GM13976 (cell line): ENCODE results near the gene PSMG4.

Experiments used
- DNase-seq: peaks from one replicate; pipeline ENCODE4 v3.0.0; 2012; ENCODE audit warnings: low spot score
- CTCF ChIP-seq: IDR thresholded peaks from 2 replicates; pipeline ENCODE4 v1.5.1; 2012; ENCODE audit warnings: borderline replicate concordance, mild to moderate bottlenecking; ENCODE audit not compliant: insufficient read depth; ENCODE audit errors: extremely low read depth, missing control alignments, control extremely low read depth
- in situ Hi-C: fragments of 300-500 bp; cut with MboI; formaldehyde crosslinking; loops from one replicate; pipeline ENCODE4 v1.12.0; 2022; ENCODE audit warnings: low sequenced_read_pairs, mixed read lengths, inconsistent platforms; ENCODE audit not compliant: unreplicated experiment

The PSMG4 gene

GRCh38 chr6:3261518-3261820 lies 2.7 kb downstream of the PSMG4 start:
- no peak for DNase-seq
- TF ChIP-seq CTCF: no peak
- in situ Hi-C loops: no loop called here

GRCh38 chr6:3261921-3262320 lies 3.2 kb downstream of the PSMG4 start:
- no peak for TF ChIP-seq CTCF
- DNase-seq: no peak
- in situ Hi-C loops: no loop called here

GRCh38 chr6:3263096-3263495 lies 4.3 kb downstream of the PSMG4 start:
- in situ Hi-C loops: no loop called here
- DNase-seq: no peak
- no peak for TF ChIP-seq CTCF

- no peak for DNase-seq
- no peak for TF ChIP-seq CTCF
- in situ Hi-C loops: no loop called here
Observed at GRCh38 chr6:3264356-3264755, 5.6 kb downstream of the PSMG4 start.

GRCh38 chr6:3265671-3266070 lies 6.9 kb downstream of the PSMG4 start:
- no peak for DNase-seq
- TF ChIP-seq CTCF: no peak
- in situ Hi-C loops: no loop called here

GRCh38 chr6:3266170-3266569 lies 7.4 kb downstream of the PSMG4 start:
- no peak for TF ChIP-seq CTCF
- no peak for DNase-seq
- in situ Hi-C loops: no loop called here

- in situ Hi-C loops: no loop called here
- no peak for DNase-seq
- no peak for TF ChIP-seq CTCF
Observed at GRCh38 chr6:3267162-3267561, 8.4 kb downstream of the PSMG4 start.
